HG03139 (cell line): ENCODE data around the gene GPR27.

Experiments used
- ATAC-seq: cut with Tn5 transposase; IDR thresholded peaks from one replicate; pipeline ENCODE4 v1.9.1; 2021; ENCODE audit not compliant: unreplicated experiment

Gene GPR27

DNA sequence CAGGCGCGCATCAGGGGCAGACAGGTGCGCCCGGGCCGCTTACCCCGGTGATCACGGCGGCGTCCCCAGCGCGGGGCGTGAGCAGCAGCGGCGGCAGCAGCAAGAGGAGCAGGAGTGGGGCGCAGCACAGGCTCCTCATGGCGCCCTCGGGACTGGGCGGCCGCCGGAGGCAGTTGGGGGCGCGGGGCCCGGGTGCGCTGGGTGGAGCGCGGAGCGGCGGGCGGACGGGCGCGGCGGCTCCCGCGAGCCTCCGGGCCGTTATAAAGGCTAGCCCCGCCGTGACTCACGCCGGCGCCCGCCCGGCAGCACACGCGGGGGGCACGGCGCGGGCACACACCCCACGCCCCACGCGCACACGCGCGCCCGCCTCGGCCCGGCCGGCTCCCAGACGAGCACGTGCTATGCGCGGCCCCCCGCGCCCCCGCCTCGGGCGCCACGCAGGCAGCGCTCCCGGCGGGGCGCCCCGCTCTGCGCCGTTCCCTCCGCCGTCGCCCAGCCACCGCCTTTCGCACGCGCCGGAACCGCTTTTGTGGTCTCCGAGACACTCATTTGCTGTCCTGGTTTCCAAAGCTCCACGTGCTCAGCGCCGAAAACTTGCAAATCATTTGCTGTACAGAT is 31.4 kb downstream of the GPR27 start, which contains the start of gene PROK2:
Gene PROK2, minus strand, starts transcription at position 235 of the 618 bp plus-strand sequence. Its CDS starts 96 bp downstream, at position 139.
- no peak for ATAC-seq

- ATAC-seq = no peak
These were observed 32.0 kb downstream of the GPR27 start for GRCh38 chr3:71785532-71786216.

DNA sequence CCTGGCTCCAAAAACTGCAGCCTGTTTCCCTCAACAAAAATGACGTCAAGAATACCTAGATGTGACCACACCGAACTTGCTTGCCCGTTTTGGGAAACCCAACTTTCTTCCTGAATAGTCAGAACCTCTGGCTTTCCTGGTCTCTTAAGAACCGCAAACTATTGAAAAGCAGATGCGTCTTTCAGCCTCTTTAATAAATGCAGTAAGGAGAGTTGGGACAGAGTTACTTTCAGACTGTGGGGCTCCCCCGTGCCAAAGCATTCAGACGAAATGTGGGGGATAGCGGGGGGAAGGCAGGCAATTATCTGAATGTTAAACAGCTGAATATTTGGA is 32.5 kb downstream of the GPR27 start:
- no peak for ATAC-seq

- ATAC-seq = no peak
These were observed 32.9 kb downstream of the GPR27 start for GRCh38 chr3:71786551-71786950.

- no peak for ATAC-seq
These were observed 34.3 kb downstream of the GPR27 start for GRCh38 chr3:71787851-71788405.

- ATAC-seq = no peak
These were observed 36.3 kb downstream of the GPR27 start for GRCh38 chr3:71789922-71790321.

GRCh38 chr3:71791634-71792033 is 38.0 kb downstream of the GPR27 start:
- no peak for ATAC-seq

DNA sequence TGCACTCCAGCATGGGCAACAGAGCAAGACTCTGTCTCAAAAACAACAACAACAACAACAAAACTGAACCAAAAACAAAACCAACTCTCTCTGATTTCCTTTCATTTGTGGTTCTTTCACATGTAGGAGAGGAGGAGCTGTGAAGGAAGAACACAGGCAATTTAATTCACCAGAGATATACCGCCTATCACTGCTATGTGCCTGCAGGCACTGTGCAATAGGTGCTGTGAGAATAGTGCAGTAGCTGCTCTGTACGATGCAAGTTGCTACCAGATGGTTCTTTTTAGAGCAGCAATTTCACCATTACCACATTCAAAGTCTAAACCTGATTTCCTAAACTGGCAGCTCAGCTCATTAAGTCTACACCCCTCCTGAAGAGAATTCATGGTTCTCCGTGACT is 42.6 kb downstream of the GPR27 start:
- no peak for ATAC-seq

- no peak for ATAC-seq
These were observed 43.8 kb downstream of the GPR27 start for GRCh38 chr3:71797455-71797854.

DNA sequence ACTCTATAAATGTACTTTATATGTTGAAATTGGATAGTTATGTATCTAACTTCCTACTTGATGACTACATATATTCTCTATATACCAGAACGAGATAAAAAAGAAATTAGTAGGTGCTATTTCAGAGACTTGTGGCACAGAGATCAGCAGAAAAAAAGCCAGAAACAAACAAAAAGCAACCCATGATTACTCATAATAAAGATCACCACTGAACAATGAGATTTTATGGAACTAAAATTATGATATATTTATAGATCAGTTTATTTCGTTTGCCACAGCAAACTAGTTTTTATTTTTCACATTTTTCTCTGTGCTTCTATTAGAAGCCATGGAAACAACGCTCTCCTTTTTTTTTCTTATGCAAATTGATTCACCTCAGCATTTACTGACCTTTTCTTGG is 46.4 kb downstream of the GPR27 start:
- no peak for ATAC-seq

GRCh38 chr3:71801986-71802385 is 48.3 kb downstream of the GPR27 start:
- ATAC-seq = no peak

DNA sequence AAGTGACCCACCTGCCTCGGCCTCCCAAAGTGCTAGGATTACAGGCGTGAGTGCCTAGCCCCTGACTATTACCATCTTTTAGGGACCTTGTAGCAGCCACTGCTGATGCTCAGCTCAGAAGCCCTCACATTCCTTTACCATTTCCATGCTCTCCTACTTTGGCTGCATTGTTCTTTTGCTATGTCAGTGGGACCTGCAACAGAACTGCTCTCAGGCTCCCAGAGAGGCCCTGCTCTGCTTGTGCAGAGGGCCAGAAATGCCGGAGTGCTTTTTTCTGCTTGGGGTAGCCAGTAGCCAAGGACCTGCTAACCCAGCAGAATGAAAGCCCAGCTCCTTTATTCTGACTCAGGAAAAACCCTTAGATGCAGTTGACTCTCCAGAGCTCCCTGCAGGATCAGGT is 49.6 kb downstream of the GPR27 start:
- no peak for ATAC-seq

DNA sequence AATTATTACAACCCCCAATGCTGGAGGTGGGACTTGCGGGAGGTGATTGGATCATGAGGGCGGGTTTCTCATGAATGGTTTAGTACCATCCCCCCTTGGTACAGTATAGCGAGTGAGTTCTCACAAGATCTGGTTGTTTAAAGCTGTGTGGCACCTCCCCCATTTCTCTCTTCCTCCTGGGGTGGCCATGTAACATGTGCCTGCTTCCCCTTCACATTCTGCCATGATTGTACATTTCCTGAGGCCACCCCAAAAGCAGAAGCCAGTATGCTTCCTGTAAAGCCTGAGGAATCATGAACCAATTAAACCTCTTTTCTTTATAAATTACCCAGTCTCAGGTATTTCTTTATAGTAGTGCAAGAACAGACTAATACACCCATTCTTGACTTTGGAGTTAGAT is 51.5 kb downstream of the GPR27 start:
- no peak for ATAC-seq

GRCh38 chr3:71805691-71806090 is 52.0 kb downstream of the GPR27 start:
- ATAC-seq = no peak
